Stimulated activated CD8-positive, alpha-beta memory T cell treated with anti-CD3 and anti-CD28 coated beads, Interleukin-4, amount 100 ng/mL, for 48 hours (primary cell): ENCODE measurements around the gene MYCN.
"Not testable (repeated sequence)": the region's sequence is repeated elsewhere in the genome, so short reads cannot be mapped to it uniquely, and the experiment has no call there.

Experiments
- DNase-seq: peaks from one replicate; pipeline ENCODE4 v3.0.0-alpha.2; 2020

Gene MYCN

GRCh38 chr2:15945909-15946705 is 5.8 kb downstream of the MYCN start:
- no peak for DNase-seq

GRCh38 chr2:15946983-15947382 is 6.6 kb downstream of the MYCN start:
- no peak for DNase-seq

GRCh38 chr2:15947431-15947830 is 7.1 kb downstream of the MYCN start:
- DNase-seq, result no peak

- no peak for DNase-seq
These were observed 8.3 kb downstream of the MYCN start for GRCh38 chr2:15948704-15948957.

- no peak for DNase-seq
These were observed 8.8 kb downstream of the MYCN start for GRCh38 chr2:15949126-15949525.

- DNase-seq, result no peak
These were observed 9.2 kb downstream of the MYCN start for GRCh38 chr2:15949551-15949950.

- DNase-seq, result no peak
These were observed 10.0 kb downstream of the MYCN start for GRCh38 chr2:15950088-15950952.

- not testable (repeated sequence) for DNase-seq
These were observed 11.6 kb downstream of the MYCN start for GRCh38 chr2:15951936-15952335.

GRCh38 chr2:15952451-15953146 is 12.2 kb downstream of the MYCN start:
- DNase-seq, result no peak

GRCh38 chr2:15953147-15953630 is 12.8 kb downstream of the MYCN start:
- DNase-seq, result no peak

- DNase-seq, result no peak
These were observed 13.7 kb downstream of the MYCN start for GRCh38 chr2:15953891-15954680.

- no peak for DNase-seq
These were observed 14.4 kb downstream of the MYCN start for GRCh38 chr2:15954761-15955160.

GRCh38 chr2:15955232-15955988 is 15.1 kb downstream of the MYCN start:
- DNase-seq, result no peak

GRCh38 chr2:15956230-15956629 is 15.9 kb downstream of the MYCN start:
- DNase-seq, result no peak

- DNase-seq, result no peak
These were observed 16.7 kb downstream of the MYCN start for GRCh38 chr2:15956751-15957736.

- DNase-seq, result no peak
These were observed 17.7 kb downstream of the MYCN start for GRCh38 chr2:15957881-15958713.

- DNase-seq, result no peak
These were observed 19.2 kb downstream of the MYCN start for GRCh38 chr2:15959331-15960153.

GRCh38 chr2:15960154-15960520 is 19.8 kb downstream of the MYCN start:
- DNase-seq, result not testable (repeated sequence)
